ENCODE data around the gene KRTAP4-4.
"Not testable (repeated sequence)": the region's sequence is repeated elsewhere in the genome, so short reads cannot be mapped to it uniquely, and the experiment has no call there.

The KRTAP4-4 gene

GRCh38 chr17:41160648-41161047 lies at the start of gene KRTAP4-4:
KRTAP4-4 (minus strand) TSS chr17:41160748; CDS start chr17:41160691, 57 bp downstream.
- Histone ChIP-seq H3K4me3 (ENCODE audit: low read length) (no peak within 1 kb of the TSS), H3K36me3 (ENCODE audit: control insufficient read depth, insufficient read depth, low read length) (no peaks in the 10 kb centered on the region), H3K27ac (ENCODE audit: low read length) (no peak within 1 kb of the TSS), H3K4me1 (ENCODE audit: control insufficient read depth, insufficient read depth, low read length) (peaks cover 3% of the 10 kb centered on the region; the same call in 1 of the 2 replicates), H3K27me3 (ENCODE audit: control insufficient read depth, insufficient read depth, low read length) (no peaks in the 10 kb centered on the region), H3K9me3 (ENCODE audit: control insufficient read depth, insufficient read depth, low read length) (no peaks in the 10 kb centered on the region)
- WGBS (ENCODE audit: insufficient coverage, insufficient read length), result no CpG with 5 or more reads among the region's 1 CpG
- DNase-seq (ENCODE audit: low read depth, low spot score), result no peak

- no peak overlapping the region for H3K4me3 ChIP-seq (ENCODE audit: low read length)
- no peak overlapping the region for H3K27ac ChIP-seq (ENCODE audit: low read length)
- H3K27me3 ChIP-seq (ENCODE audit: control insufficient read depth, insufficient read depth, low read length), result no peaks in the 10 kb centered on the region
- DNase-seq (ENCODE audit: low read depth, low spot score), result no peak
- WGBS (ENCODE audit: insufficient coverage, insufficient read length), result no CpG with 5 or more reads among the region's 5 CpGs
- H3K4me1 ChIP-seq (ENCODE audit: control insufficient read depth, insufficient read depth, low read length), result no peaks in the 10 kb centered on the region
- H3K9me3 ChIP-seq (ENCODE audit: control insufficient read depth, insufficient read depth, low read length), result no peaks in the 10 kb centered on the region
- H3K36me3 ChIP-seq (ENCODE audit: control insufficient read depth, insufficient read depth, low read length), result no peaks in the 10 kb centered on the region
Measured at GRCh38 chr17:41199421-41200078, 39.0 kb upstream of the KRTAP4-4 start.

- Histone ChIP-seq H3K4me1 (ENCODE audit: control insufficient read depth, insufficient read depth, low read length) (no peaks in the 10 kb centered on the region), H3K9me3 (ENCODE audit: control insufficient read depth, insufficient read depth, low read length) (no peaks in the 10 kb centered on the region), H3K4me3 (ENCODE audit: low read length) (no peak overlapping the region), H3K27ac (ENCODE audit: low read length) (no peak overlapping the region), H3K27me3 (ENCODE audit: control insufficient read depth, insufficient read depth, low read length) (no peaks in the 10 kb centered on the region), H3K36me3 (ENCODE audit: control insufficient read depth, insufficient read depth, low read length) (no peaks in the 10 kb centered on the region)
- no CpG with 5 or more reads among the region's 1 CpG for WGBS (ENCODE audit: insufficient coverage, insufficient read length)
- no peak for DNase-seq (ENCODE audit: low read depth, low spot score)
Measured at GRCh38 chr17:41196068-41196467, 35.5 kb upstream of the KRTAP4-4 start.

- Histone ChIP-seq H3K27ac (ENCODE audit: low read length) (no peak overlapping the region), H3K9me3 (ENCODE audit: control insufficient read depth, insufficient read depth, low read length) (no peaks in the 10 kb centered on the region), H3K4me1 (ENCODE audit: control insufficient read depth, insufficient read depth, low read length) (peaks cover 2% of the 10 kb centered on the region; the same call in 1 of the 2 replicates), H3K4me3 (ENCODE audit: low read length) (no peak overlapping the region), H3K27me3 (ENCODE audit: control insufficient read depth, insufficient read depth, low read length) (no peaks in the 10 kb centered on the region), H3K36me3 (ENCODE audit: control insufficient read depth, insufficient read depth, low read length) (no peaks in the 10 kb centered on the region)
- WGBS (ENCODE audit: insufficient coverage, insufficient read length), result no CpG with 5 or more reads among the region's 3 CpGs
- DNase-seq (ENCODE audit: low read depth, low spot score), result no peak
Measured at GRCh38 chr17:41190328-41190727, 29.8 kb upstream of the KRTAP4-4 start.

GRCh38 chr17:41189837-41190318 lies 29.3 kb upstream of the KRTAP4-4 start, which contains the start of gene KRTAP9-1:
KRTAP9-1 (plus strand) TSS chr17:41189887; CDS start chr17:41189887, 0 bp downstream.
- no CpG with 5 or more reads among the region's 1 CpG for WGBS (ENCODE audit: insufficient coverage, insufficient read length)
- DNase-seq (ENCODE audit: low read depth, low spot score); H3K4me1 ChIP-seq (ENCODE audit: control insufficient read depth, insufficient read depth, low read length); H3K36me3 ChIP-seq (ENCODE audit: control insufficient read depth, insufficient read depth, low read length); H3K27me3 ChIP-seq (ENCODE audit: control insufficient read depth, insufficient read depth, low read length); H3K27ac ChIP-seq (ENCODE audit: low read length); H3K4me3 ChIP-seq (ENCODE audit: low read length); H3K9me3 ChIP-seq (ENCODE audit: control insufficient read depth, insufficient read depth, low read length): not testable (repeated sequence)

GRCh38 chr17:41186872-41187271 lies 26.3 kb upstream of the KRTAP4-4 start:
- DNase-seq (ENCODE audit: low read depth, low spot score), result no peak
- Histone ChIP-seq H3K4me1 (ENCODE audit: control insufficient read depth, insufficient read depth, low read length) (peaks cover 2% of the 10 kb centered on the region; the same call in 1 of the 2 replicates), H3K9me3 (ENCODE audit: control insufficient read depth, insufficient read depth, low read length) (no peaks in the 10 kb centered on the region), H3K27ac (ENCODE audit: low read length) (no peak overlapping the region), H3K4me3 (ENCODE audit: low read length) (no peak overlapping the region), H3K27me3 (ENCODE audit: control insufficient read depth, insufficient read depth, low read length) (no peaks in the 10 kb centered on the region), H3K36me3 (ENCODE audit: control insufficient read depth, insufficient read depth, low read length) (no peaks in the 10 kb centered on the region)
- no CpG with 5 or more reads among the region's 2 CpGs for WGBS (ENCODE audit: insufficient coverage, insufficient read length)

- DNase-seq (ENCODE audit: low read depth, low spot score), result no peak
- H3K27me3 ChIP-seq (ENCODE audit: control insufficient read depth, insufficient read depth, low read length), result no peaks in the 10 kb centered on the region
- no peaks in the 10 kb centered on the region for H3K9me3 ChIP-seq (ENCODE audit: control insufficient read depth, insufficient read depth, low read length)
- H3K27ac ChIP-seq (ENCODE audit: low read length), result no peak overlapping the region
- H3K4me1 ChIP-seq (ENCODE audit: control insufficient read depth, insufficient read depth, low read length), result no peaks in the 10 kb centered on the region
- no CpG with 5 or more reads among the region's 1 CpG for WGBS (ENCODE audit: insufficient coverage, insufficient read length)
- no peak overlapping the region for H3K4me3 ChIP-seq (ENCODE audit: low read length)
- no peaks in the 10 kb centered on the region for H3K36me3 ChIP-seq (ENCODE audit: control insufficient read depth, insufficient read depth, low read length)
Measured at GRCh38 chr17:41185001-41185400, 24.5 kb upstream of the KRTAP4-4 start.

GRCh38 chr17:41184480-41184961 lies 24.0 kb upstream of the KRTAP4-4 start, which contains the start of gene KRTAP4-1:
KRTAP4-1 (minus strand) TSS chr17:41184911; CDS start chr17:41184854, 57 bp downstream.
- no peak within 1 kb of the TSS for H3K27ac ChIP-seq (ENCODE audit: low read length)
- WGBS (ENCODE audit: insufficient coverage, insufficient read length), result no CpG with 5 or more reads among the region's 9 CpGs
- no peaks in the 10 kb centered on the region for H3K36me3 ChIP-seq (ENCODE audit: control insufficient read depth, insufficient read depth, low read length)
- no peak within 1 kb of the TSS for H3K4me3 ChIP-seq (ENCODE audit: low read length)
- no peaks in the 10 kb centered on the region for H3K27me3 ChIP-seq (ENCODE audit: control insufficient read depth, insufficient read depth, low read length)
- DNase-seq (ENCODE audit: low read depth, low spot score), result no peak
- H3K9me3 ChIP-seq (ENCODE audit: control insufficient read depth, insufficient read depth, low read length), result no peaks in the 10 kb centered on the region
- no peaks in the 10 kb centered on the region for H3K4me1 ChIP-seq (ENCODE audit: control insufficient read depth, insufficient read depth, low read length)

GRCh38 chr17:41178843-41179616 lies 18.5 kb upstream of the KRTAP4-4 start:
- H3K4me3 ChIP-seq (ENCODE audit: low read length), result no peak overlapping the region
- whole genome bisulfite sequencing (ENCODE audit: insufficient coverage, insufficient read length), result no CpG with 5 or more reads among the region's 1 CpG
- no peaks in the 10 kb centered on the region; the same call in 1 of the 2 replicates for H3K4me1 ChIP-seq (ENCODE audit: control insufficient read depth, insufficient read depth, low read length)
- H3K36me3 ChIP-seq (ENCODE audit: control insufficient read depth, insufficient read depth, low read length), result no peaks in the 10 kb centered on the region
- no peaks in the 10 kb centered on the region for H3K9me3 ChIP-seq (ENCODE audit: control insufficient read depth, insufficient read depth, low read length)
- H3K27ac ChIP-seq (ENCODE audit: low read length), result no peak overlapping the region
- H3K27me3 ChIP-seq (ENCODE audit: control insufficient read depth, insufficient read depth, low read length), result no peaks in the 10 kb centered on the region
- no peak for DNase-seq (ENCODE audit: low read depth, low spot score)

GRCh38 chr17:41178341-41178740 lies 17.8 kb upstream of the KRTAP4-4 start:
- Histone ChIP-seq H3K4me1 (ENCODE audit: control insufficient read depth, insufficient read depth, low read length) (no peaks in the 10 kb centered on the region; the same call in 1 of the 2 replicates), H3K36me3 (ENCODE audit: control insufficient read depth, insufficient read depth, low read length) (no peaks in the 10 kb centered on the region), H3K27ac (ENCODE audit: low read length) (no peak overlapping the region), H3K9me3 (ENCODE audit: control insufficient read depth, insufficient read depth, low read length) (no peaks in the 10 kb centered on the region), H3K4me3 (ENCODE audit: low read length) (no peak overlapping the region), H3K27me3 (ENCODE audit: control insufficient read depth, insufficient read depth, low read length) (no peaks in the 10 kb centered on the region)
- no CpG with 5 or more reads among the region's 3 CpGs for WGBS (ENCODE audit: insufficient coverage, insufficient read length)
- no peak for DNase-seq (ENCODE audit: low read depth, low spot score)

Measured in iPS DF 6.9 (cell line).